GM19463 (cell line): ENCODE measurements around the gene DRD1.

ENCODE experiments used
- ATAC-seq: cut with Tn5 transposase; IDR thresholded peaks from one replicate; pipeline ENCODE4 v1.9.1; 2021; ENCODE audit warnings: mild to moderate bottlenecking, moderate library complexity; ENCODE audit not compliant: unreplicated experiment

Gene DRD1

GRCh38 chr5:175444060-175444904 lies at the start of gene DRD1:
Gene DRD1 (minus strand): TSS chr5:175444182. CDS start chr5:175443099, 1,083 bp downstream.
- no peak for ATAC-seq

- ATAC-seq: no peak
Measured at GRCh38 chr5:175493726-175494125, 49.7 kb upstream of the DRD1 start.

- ATAC-seq: no peak
Measured at GRCh38 chr5:175493260-175493659, 49.3 kb upstream of the DRD1 start.

- no peak for ATAC-seq
Measured at GRCh38 chr5:175491223-175491622, 47.2 kb upstream of the DRD1 start.

GRCh38 chr5:175489693-175490443 lies 45.9 kb upstream of the DRD1 start:
- ATAC-seq: no peak

- no peak for ATAC-seq
Measured at GRCh38 chr5:175487514-175488222, 43.7 kb upstream of the DRD1 start.

DNA sequence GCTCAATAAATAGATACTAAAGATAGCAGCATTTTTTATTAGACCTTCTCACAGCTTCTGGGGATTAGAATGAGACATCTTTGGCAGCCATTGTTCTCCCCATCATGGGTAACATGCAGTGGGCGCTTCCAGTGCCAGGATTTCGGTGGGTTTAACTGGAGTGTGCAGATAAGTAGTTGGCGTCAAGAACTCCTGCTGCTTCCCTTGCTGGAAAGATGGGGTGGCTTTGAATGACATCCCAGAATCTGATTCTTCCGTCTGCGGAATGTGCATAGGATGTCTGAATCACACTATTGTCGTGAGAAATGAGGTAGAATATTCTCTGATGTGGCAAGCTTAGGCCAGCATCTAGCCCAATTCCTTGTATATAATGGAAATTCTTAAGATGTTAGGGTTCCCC lies 41.6 kb upstream of the DRD1 start:
- no peak for ATAC-seq

DNA sequence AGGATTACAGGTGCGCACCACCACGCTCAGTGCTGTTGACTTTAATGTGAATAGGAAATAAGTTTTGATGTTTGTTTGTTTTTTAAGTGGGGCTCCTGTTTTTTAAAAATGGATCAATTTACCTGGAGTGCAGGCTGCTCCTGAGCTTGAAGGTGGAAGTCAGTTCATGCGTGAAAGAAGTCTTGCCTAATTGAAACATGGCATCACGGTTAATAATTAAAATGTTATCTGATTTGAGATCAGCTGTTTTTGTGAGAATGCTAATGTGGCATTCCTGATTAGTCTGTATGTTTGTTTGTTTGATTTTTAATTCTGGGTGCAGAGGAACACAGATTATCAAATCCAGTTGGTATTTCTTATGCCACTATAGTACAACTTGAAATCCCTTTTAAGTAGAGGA lies 40.8 kb upstream of the DRD1 start:
- ATAC-seq: no peak

GRCh38 chr5:175484322-175484721 lies 40.3 kb upstream of the DRD1 start:
- no peak for ATAC-seq

DNA sequence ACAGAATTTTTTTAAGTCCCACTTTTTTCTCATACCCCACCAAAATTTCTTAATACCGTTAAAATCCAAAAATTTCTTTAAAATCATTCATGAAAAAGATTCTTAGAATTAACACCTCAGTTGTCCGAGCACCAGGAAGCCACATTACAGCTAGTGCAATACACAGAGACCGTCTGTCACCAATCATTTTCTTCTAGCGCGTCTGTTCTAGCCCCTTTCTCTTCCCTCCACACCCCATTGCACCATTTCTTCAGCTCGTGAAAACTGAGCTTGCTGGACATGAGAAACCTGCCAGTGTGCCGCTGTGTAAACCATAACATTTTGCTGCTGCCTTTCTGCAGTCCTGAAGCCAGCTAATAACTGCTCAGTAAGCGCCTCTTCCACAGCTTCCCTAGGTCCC lies 39.4 kb upstream of the DRD1 start:
- ATAC-seq: no peak

DNA sequence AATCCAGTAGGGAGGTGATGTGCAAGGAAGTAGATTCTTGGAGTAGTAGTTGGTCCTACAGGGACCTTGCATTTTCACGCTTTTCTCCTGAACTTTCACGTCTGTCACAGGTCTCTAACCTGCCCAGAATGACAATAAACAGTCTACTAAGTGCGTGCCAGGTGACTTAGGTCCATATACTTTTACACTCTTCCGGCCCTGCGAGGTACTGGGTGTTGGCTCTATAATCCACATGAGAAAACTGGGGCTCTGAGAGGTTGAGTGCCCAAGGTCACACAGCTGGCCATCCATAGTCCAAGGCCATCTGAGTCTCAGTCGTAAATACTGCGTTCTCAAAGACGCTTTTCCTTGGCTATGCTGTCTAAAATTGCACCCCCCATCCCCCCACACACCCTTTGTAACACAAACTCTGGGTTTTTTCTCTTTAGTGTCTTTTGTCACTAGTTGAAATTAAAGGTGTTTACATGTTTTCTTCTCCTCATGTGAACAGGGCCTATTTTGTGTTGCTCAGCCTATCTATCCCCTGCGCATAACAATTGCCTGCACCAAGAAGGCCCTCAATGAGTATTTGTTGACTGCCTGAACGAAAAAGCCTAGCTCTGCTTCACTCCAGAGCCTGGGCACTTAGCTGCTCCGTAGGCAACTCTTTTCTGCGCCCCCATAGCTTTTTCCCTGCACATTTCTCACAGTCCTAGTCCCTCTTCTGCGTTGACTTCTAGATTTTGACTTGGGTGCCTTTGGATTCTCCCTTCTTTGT lies 35.3 kb upstream of the DRD1 start:
- no peak for ATAC-seq

DNA sequence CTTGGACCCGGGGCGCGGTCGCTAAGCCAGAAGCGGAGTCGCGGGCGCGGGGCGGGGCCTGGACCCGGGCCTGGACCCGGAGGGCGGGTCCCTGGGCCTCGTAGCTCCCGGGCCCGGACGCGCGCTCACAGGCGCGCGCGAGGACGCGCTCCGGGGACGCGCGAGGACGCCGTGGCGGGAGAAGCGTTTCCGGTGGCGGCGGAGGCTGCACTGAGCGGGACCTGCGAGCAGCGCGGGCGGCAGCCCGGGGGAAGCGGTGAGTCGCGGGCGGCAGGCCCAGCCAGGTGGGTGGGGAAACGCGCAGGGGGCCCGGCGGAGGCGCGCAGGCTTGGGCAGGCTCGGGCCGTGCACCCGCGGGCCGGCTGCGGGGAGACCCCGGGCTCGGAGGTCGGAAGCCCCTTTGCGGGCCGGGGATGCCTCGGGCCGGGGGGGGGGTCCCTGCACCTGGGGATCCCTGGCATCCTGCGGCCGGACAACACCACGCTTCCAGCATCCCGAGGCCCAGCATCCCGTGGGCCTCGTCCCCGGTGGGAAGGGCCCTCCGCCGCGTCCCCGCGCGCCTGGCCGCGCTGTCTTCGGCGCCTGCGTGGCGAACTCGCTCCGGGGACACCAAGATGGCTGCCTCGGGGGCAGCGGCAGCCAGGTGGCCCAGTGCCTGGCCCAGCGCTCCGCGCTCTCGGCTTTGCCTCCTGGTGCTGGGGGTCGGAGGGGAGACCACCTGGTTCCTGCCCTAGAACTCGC lies 34.6 kb upstream of the DRD1 start, which contains the start of gene SFXN1:
TSS of gene SFXN1 (plus strand) at position 177 of the 741 bp plus-strand sequence. CDS start 13,544 bp downstream, outside the sequence.
- peak; percentile 84 for ATAC-seq

- ATAC-seq: no peak
Measured at GRCh38 chr5:175478008-175478383, 34.0 kb upstream of the DRD1 start.

- ATAC-seq: no peak
Measured at GRCh38 chr5:175477440-175477839, 33.5 kb upstream of the DRD1 start.

- no peak for ATAC-seq
Measured at GRCh38 chr5:175475248-175475647, 31.3 kb upstream of the DRD1 start.

- no peak for ATAC-seq
Measured at GRCh38 chr5:175472378-175472777, 28.4 kb upstream of the DRD1 start.

GRCh38 chr5:175471628-175472027 lies 27.6 kb upstream of the DRD1 start:
- ATAC-seq: peak; percentile 74

DNA sequence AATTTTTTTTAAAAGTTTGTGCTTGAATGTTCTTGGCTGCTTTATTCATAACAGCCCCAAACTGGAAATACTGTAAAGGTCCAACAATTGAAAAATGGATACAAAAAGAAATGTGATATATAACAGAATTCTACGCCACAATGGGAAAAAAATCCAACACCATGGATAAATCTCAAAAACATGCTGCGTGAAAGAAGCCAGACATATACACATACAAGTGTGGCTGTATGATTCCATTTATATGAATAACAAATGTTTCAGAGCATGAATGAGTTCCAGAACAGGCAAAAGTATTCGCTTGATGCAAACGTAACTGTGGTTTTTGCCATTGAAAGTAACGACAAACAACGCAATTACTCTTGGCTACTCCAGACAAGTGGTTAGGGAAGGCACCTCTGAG lies 27.2 kb upstream of the DRD1 start:
- ATAC-seq: no peak

DNA sequence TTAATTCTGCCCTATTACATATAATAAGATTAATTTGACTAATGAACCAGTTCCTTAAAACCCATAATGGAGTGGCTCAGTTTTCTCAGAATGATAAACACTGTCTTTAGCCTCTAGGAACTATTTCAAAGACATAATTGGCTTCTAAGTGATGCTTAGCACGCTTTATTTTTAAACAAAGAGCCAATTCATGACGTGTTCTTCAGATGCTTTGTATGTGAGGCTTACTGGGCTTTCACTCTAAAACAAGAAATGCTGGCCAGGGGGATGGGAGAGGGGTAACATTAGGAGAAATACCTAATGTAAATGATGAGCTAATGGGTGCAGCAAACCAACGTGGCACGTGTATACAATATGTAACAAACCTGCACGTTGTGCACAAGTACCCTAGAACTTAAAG lies 26.8 kb upstream of the DRD1 start:
- ATAC-seq: no peak

DNA sequence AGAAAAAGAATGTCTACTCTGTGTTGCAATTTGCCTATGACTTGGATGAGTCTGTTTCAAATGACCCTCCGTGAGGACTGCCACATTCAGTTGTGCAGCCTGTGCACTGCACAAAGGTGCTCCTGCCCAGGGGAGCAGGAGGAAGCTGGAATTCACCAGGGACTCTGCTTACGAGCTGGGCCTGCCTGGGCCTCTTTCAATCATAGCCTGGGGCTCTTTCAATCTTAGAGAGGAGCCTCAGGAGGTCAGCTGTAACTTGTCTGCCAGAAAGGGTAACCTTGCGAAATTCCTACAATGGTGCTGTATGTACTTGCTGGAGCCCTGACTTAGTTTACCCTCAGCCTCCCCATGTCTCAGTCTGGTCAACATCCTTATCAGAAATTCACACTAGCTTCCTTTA lies 25.9 kb upstream of the DRD1 start:
- ATAC-seq: no peak
